Activated CD4-positive, alpha-beta memory T cell treated with anti-CD3 and anti-CD28 coated beads, Interleukin-2, amount 10 ng/mL, durations not matched to agents 7 days and 5 days (primary cell): ENCODE measurements around the gene ST3GAL4. TPM values are rescaled to one million over a fixed set of nuclear protein-coding genes. Genes with fewer than 3 reads are reported as not detected.
"Not testable (repeated sequence)": the region's sequence is repeated elsewhere in the genome, so short reads cannot be mapped to it uniquely, and the experiment has no call there.

Source experiments
- CTCF ChIA-PET: fragments of 350-600 bp; sonication (Branson Sonifier 250); formaldehyde crosslinking; loops from one replicate; lab custom pipeline; 2021; ENCODE audit warnings: antibody characterized with exemption, inconsistent platforms; lab: Charles Lee
- POLR2A ChIA-PET: fragments of 350-600 bp; sonication (Branson Sonifier 250); formaldehyde crosslinking; loops from one replicate; lab custom pipeline; 2021; ENCODE audit warnings: antibody characterized with exemption; lab: Charles Lee
- DNase-seq: peaks from one replicate; pipeline ENCODE4 v3.0.0-alpha.2; 2020
- H3K27ac Mint-ChIP-seq: one replicate; pipeline ENCODE4 v1.8.0; 2021; ENCODE audit warnings: mild to moderate bottlenecking, mixed read lengths
- H3K27me3 Mint-ChIP-seq: one replicate; pipeline ENCODE4 v1.8.0; 2021; ENCODE audit warnings: mixed read lengths
- H3K36me3 Mint-ChIP-seq: one replicate; pipeline ENCODE4 v1.8.0; 2021; ENCODE audit warnings: low read depth, mixed read lengths
- H3K4me1 Mint-ChIP-seq: one replicate; pipeline ENCODE4 v1.8.0; 2021; ENCODE audit warnings: mixed read lengths
- H3K4me3 Mint-ChIP-seq: one replicate; pipeline ENCODE4 v1.8.0; 2021; ENCODE audit warnings: mild to moderate bottlenecking, mixed read lengths
- H3K9me3 Mint-ChIP-seq: one replicate; pipeline ENCODE4 v1.8.0; 2021; ENCODE audit warnings: mixed read lengths
- total RNA-seq, 2 experiments: library from RNA; stranded (reverse); gene quantifications; one replicate each; pipeline ENCODE4 v1.2.3, GENCODE V29; 2021

ST3GAL4 gene
- total RNA-seq, 2 experiments from 2014 or later: 7.4 to 8.5 TPM

DNA sequence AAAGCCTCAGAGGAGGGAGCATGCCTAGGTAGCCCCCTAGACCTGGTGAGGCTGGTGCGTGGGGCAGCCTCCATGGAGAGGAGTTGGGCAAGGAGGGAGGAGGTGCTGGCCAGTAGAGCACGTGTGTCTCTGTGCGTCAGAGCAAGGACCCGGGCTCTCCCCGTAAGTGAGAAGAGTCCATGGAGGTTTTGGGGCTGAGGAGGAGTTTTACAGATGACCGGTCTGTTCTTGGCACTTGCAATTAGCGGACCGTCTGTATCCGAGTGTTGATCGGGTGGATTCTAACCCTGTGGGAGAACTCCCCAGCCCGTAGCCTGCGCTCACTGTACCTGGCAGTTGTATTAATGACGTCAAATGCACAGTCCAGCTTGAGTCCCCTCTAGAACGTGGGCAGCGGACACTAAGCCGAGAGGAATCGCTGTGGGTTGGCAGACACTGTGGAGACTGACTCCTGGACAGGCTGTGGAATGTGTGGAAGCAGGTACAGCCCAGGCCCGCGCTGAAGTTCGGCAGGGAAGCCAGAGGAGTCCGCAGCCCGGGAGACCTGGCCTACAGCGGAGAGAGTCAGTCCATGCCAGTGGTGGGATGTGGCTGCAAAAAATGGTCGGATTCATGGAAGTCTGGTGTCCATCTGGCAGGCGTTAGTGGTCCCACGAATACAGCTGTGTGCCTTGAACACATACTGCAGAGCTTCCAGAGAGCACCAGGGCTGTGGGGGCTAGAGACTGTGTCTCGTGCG, 19.2 kb downstream of the ST3GAL4 start:
- H3K4me3 Mint-ChIP-seq, H3K27me3 Mint-ChIP-seq, H3K9me3 Mint-ChIP-seq, DNase-seq, H3K27ac Mint-ChIP-seq, H3K36me3 Mint-ChIP-seq, CTCF ChIA-PET, H3K4me1 Mint-ChIP-seq, POLR2A ChIA-PET: not testable (repeated sequence)

DNA sequence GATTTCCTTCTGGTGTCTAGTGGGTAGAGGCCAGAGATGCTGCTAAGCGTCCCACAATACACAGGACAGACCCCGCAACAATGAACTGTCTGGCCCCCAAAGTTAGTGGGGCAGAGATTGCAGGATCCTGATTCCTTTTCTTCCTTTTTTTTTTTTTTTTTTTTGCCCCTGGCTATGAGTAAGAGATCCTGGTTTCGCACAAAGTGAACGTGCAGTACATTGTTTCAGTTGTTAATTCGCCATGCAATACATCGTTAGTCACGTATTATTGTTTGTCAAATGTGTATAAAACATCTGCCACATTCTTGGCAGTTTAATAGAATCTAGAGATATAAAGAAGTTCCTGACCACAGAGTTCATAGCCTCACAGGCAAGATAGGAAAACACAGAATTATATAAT, 20.2 kb downstream of the ST3GAL4 start:
- POLR2A ChIA-PET: no interaction called here
- no peaks in the 10 kb centered on the region for H3K27me3 Mint-ChIP-seq
- CTCF ChIA-PET: no interaction called here
- H3K4me1 Mint-ChIP-seq: no peaks in the 10 kb centered on the region
- no peak for DNase-seq
- H3K27ac Mint-ChIP-seq: no peak overlapping the region
- H3K36me3 Mint-ChIP-seq: no peaks in the 10 kb centered on the region
- no peaks in the 10 kb centered on the region for H3K9me3 Mint-ChIP-seq
- no peak overlapping the region for H3K4me3 Mint-ChIP-seq

DNA sequence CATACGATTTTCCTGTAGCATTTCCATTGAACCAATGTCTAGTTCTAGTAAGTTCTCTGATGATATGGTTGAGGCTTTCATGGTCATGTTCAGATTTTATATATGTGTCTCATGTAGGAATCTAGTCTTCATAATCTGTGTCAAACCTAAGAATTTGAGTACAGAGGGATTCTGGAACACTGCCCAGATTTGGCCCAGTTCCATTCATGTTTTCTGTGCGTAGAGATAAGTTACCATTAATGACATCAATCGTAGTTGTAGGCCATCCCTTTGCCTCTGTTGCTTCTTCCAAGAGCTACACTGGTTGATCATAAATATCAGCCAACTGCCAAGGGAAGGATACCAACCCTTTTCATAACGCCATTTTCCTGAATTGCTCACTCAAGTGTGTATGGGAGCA, 23.3 kb downstream of the ST3GAL4 start:
- CTCF ChIA-PET: no interaction called here
- no peak overlapping the region for H3K4me3 Mint-ChIP-seq
- no peaks in the 10 kb centered on the region for H3K36me3 Mint-ChIP-seq
- no peaks in the 10 kb centered on the region for H3K4me1 Mint-ChIP-seq
- H3K9me3 Mint-ChIP-seq: no peaks in the 10 kb centered on the region
- no peaks in the 10 kb centered on the region for H3K27me3 Mint-ChIP-seq
- H3K27ac Mint-ChIP-seq: no peak overlapping the region
- no peak for DNase-seq
- POLR2A ChIA-PET: no interaction called here

DNA sequence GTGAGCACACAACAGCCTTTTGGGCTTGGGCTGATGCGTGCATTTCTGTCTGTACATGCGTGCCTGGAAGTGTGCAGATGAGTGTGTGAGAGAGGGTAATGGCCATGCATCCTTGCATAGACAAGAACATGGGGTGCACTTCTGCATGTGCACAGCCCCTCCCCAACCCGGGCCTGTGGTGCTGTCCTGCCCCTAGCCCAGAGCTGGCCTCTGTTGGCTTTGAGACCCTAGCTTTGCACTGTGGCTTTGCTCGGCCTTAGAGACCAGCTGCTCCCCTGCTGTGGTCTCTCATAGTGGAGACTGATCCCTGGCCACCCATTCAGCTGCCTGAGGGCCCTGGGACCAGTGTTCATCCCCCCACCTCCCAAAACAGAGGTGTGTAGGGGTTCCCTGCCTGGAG, 25.4 kb downstream of the ST3GAL4 start:
- no peaks in the 10 kb centered on the region for H3K4me1 Mint-ChIP-seq

DNA sequence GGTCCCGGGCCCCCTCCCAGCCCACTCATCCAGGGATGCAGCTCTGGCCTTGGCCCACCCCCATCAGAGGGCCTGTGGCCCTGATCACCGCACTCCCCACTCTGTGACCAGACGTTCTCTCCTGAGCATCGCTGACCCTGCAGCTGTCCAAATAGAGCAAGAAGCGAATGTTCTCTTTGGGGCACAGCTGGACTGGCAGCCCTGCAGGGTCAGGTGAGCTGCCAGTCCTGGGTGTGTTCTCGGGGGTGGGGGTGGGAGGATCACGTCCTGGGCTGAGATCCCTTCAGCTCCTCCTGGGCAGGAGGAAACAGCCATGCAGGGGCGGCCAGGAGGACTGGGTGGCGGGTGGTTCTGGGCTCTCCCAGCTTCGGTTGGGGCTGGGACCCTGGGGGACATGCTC, 26.5 kb downstream of the ST3GAL4 start:
- H3K9me3 Mint-ChIP-seq, H3K4me1 Mint-ChIP-seq, H3K27me3 Mint-ChIP-seq, H3K27ac Mint-ChIP-seq, DNase-seq, POLR2A ChIA-PET, CTCF ChIA-PET, H3K4me3 Mint-ChIP-seq, H3K36me3 Mint-ChIP-seq: not testable (repeated sequence)

More for the DNA sequence above, 25.4 kb downstream of the ST3GAL4 start:
- ChIA-PET CTCF (no interaction called here), POLR2A (interaction anchor here (0.7 kb wide), 1 partner anchor 25 kb away, joined by 3 read pairs; no protein-coding TSS in a partner anchor)
- Mint-ChIP-seq H3K36me3 (no peaks in the 10 kb centered on the region), H3K9me3 (no peaks in the 10 kb centered on the region), H3K27me3 (no peaks in the 10 kb centered on the region), H3K27ac (no peak overlapping the region), H3K4me3 (no peak overlapping the region)
- DNase-seq: no peak

DNA sequence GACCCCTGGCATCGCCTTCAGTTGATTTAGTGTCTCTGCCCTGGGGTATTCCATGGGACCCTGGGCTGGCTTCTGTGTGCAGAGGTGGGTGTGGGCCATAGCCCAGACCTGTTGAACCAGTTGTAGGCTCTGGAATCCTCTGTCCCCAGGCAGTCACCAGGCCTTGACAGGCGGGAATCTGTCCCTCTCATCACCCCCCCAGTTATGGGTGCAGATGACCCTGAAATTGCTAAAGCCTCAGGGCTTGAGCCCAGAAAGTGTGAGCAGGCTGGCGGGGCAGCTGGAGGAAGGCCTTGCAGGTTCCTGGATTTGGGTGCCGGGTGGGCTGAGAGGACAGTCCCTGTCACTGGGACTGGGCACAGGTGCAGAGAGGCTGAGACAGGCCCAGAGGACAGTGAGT, 27.2 kb downstream of the ST3GAL4 start:
- POLR2A ChIA-PET, H3K4me3 Mint-ChIP-seq, H3K27me3 Mint-ChIP-seq, H3K4me1 Mint-ChIP-seq, H3K36me3 Mint-ChIP-seq, H3K9me3 Mint-ChIP-seq, H3K27ac Mint-ChIP-seq, DNase-seq, CTCF ChIA-PET: not testable (repeated sequence)

DNA sequence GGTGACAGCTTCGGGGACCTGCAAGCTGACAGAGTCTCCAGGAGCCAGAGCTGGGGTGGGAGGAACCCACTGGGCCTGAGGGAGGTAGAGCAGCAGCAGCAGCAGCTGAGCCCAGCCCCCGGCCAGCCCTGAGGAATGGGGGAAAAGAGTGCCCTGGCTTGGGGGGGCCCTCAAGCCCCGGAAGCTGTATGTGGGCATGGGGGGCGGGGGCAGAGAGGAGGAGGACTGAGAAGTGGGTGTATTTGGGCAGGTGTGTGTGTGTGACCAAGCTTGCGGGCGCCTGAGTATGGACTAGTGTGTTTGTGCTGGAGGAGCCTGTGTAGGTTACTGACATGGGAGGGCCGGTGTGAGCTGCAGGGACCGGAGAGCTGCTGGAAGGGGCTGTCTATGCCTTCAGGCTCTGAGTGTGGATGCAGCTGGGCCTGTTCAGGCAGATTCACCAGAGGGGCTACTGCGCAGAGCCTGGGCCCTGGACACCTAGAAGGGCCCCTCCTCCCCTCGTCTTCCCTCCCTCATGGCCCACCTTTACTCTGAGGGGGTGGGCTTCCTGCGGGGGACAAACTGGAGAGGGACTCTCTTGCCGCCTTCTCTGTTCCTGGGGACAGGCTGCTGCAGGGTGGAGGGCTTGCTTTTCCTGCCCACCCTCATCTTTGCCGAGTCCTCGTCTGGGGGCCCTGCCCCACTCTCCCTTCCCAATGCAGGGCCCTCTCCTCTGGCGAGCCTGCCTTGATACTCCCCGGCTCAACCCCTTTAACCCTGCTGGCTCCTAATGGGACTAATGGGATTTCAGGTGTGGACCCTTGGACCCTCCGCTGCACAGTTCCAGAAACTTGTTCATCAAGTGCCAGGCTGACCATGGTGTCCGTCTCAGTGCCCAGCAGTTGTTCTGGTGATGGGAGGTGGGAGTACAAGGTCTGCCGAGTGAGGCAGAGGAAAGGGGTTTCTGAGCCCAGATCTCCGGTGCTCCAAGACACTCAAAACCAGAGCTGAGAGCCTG, 28.2 kb downstream of the ST3GAL4 start:
- no peak for DNase-seq

DNA sequence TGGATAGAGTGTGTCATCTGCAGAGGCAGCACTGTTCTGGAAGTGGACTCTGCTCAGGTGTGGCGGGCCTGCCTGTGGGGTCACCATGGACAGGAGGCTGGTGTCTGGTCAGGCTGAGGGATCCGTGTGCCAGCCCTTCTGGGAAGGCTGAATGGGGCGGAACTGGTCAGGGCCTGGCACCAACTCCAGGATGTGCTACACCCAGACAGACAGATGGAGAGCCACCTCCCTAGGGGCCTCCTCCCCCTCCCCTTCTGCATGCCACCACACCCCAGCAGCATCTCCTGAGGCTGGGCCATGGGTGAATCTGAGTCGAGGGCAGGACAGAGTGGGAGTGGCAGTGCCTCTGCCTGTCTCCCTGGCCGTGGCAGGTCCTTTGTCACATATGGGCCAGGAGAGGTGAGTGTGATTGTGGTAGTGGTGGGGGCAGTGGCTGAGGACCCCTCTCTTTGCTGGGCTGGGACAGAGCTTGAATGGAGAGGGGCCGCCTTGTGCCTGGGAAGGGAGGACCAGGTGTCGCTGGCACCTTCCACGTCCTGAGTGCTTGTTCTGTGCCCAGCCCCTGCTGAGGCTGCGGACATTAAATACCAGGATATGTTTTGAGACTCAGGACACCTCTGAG, 29.1 kb downstream of the ST3GAL4 start:
- ChIA-PET CTCF (no interaction called here), POLR2A (no interaction called here)
- DNase-seq: no peak
- H3K27ac Mint-ChIP-seq: no peak overlapping the region
- H3K9me3 Mint-ChIP-seq: no peaks in the 10 kb centered on the region
- no peak overlapping the region for H3K4me3 Mint-ChIP-seq
- H3K4me1 Mint-ChIP-seq: no peaks in the 10 kb centered on the region
- H3K27me3 Mint-ChIP-seq: no peaks in the 10 kb centered on the region
- no peaks in the 10 kb centered on the region for H3K36me3 Mint-ChIP-seq

More for the DNA sequence above, 28.2 kb downstream of the ST3GAL4 start:
- Mint-ChIP-seq H3K4me1 (no peaks in the 10 kb centered on the region), H3K4me3 (no peak overlapping the region), H3K27me3 (no peaks in the 10 kb centered on the region), H3K36me3 (no peaks in the 10 kb centered on the region), H3K27ac (no peak overlapping the region), H3K9me3 (no peaks in the 10 kb centered on the region)
- POLR2A ChIA-PET: no interaction called here
- CTCF ChIA-PET: no interaction called here

DNA sequence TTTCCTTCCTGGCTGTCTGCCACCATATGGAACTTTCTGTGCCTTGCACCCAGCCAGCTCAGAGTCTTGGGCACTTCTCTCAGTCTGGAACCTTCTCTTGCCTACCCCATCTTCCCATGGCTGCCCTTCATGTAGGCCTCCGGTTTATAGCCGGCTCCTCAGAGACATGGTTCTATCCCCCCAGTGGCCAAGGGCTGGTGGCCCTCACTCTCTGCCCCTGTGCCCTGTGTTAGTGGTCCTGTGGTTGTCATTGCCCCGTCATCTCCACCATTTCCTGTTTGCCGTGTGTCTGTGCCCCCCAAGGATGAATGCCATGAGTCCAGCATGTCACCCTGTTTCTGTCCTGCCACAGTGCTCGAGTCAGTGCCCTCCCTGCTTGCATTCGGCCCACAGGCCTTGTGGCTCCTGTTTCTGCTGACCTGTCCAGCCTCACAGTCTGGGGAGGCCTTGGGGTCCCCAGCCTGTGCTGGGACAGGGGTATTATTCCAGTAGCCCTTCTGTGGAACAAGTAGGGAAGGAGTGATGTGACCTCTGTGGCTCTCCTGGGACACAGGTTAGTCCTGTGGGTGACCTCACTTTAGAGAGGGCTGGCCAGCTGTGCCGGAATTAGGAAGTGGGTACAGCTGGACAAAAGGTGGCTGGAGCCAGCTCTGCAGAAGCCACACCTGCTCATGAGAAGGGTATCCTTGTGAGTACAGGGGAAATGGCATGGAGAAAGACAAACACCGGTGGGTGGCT, 30.7 kb downstream of the ST3GAL4 start:
- Mint-ChIP-seq H3K4me1 (no peaks in the 10 kb centered on the region), H3K27me3 (no peaks in the 10 kb centered on the region), H3K4me3 (no peak overlapping the region), H3K9me3 (no peaks in the 10 kb centered on the region), H3K36me3 (no peaks in the 10 kb centered on the region), H3K27ac (no peak overlapping the region)
- no peak for DNase-seq
- POLR2A ChIA-PET: no interaction called here
- CTCF ChIA-PET: no interaction called here

DNA sequence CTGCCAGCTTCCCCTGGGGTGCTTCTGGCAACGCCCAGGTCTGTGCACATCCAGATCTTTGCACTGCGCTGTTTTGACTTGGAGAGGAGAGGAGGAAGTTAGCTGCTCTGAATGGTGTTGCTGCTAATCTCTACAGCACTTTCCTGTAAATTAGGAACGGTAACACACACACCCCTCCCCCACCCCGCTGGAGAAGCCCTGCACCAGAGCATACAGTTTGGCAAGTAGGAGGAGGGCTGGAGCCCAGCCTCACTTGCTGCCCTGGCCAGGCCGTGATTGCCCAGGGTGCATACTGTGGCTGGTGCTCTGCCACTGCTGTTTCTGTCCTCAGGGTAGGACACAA, 31.2 kb downstream of the ST3GAL4 start:
- CTCF ChIA-PET, H3K27me3 Mint-ChIP-seq, H3K27ac Mint-ChIP-seq, H3K4me1 Mint-ChIP-seq, H3K4me3 Mint-ChIP-seq, H3K36me3 Mint-ChIP-seq, H3K9me3 Mint-ChIP-seq, POLR2A ChIA-PET, DNase-seq: not testable (repeated sequence)

DNA sequence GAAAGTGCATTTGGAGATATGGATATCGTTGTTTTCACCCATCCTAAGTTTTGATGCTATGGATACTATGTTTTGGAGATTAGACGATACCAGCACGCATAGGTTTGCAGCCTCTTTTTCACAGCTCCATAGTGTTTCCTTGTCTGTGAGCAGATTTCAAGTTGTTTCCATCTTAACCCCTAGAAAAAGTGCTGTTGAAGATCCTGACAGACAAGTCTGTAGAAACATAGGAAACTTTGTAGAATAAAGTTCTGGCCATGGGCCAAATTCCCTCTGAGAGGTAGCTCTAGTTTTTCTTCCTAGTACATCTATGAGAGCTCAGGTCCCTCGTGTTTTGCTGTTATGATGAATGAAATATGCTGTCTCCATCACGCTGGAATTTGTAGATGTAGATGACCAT, 32.4 kb downstream of the ST3GAL4 start:
- DNase-seq: no peak
- POLR2A ChIA-PET: no interaction called here
- CTCF ChIA-PET: no interaction called here
- Mint-ChIP-seq H3K9me3 (no peaks in the 10 kb centered on the region), H3K27ac (no peak overlapping the region), H3K4me1 (peaks cover 2% of the 10 kb centered on the region), H3K36me3 (no peaks in the 10 kb centered on the region), H3K4me3 (no peak overlapping the region), H3K27me3 (no peaks in the 10 kb centered on the region)

DNA sequence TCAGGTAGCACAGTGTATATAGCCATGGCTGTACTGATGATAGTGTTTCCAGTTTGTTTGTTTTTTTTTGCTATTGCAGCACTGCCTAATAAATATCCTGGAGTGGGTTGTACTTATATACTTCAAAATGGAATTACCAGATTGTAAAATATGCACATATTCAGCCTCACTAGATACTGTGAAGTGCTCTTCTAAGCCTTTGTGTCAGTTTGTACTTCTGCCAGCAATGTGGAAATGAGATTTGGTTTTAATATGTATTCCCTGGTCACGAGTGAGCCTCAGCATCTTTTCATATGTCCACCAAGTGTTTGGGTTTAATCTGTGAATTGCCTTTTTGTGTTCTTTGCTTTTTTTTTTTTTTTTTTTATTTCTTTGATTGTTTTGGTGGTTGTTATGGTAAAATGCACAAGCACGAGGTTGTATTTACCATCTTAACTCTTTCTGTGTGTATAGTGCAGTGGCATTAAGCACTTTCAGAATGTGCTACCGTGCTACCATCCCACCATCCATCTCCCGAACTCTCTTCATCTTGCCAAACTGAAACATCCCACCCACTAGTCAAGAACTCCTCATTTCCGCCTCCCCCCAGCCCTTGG, 34.9 kb downstream of the ST3GAL4 start:
- Mint-ChIP-seq H3K4me1 (peaks cover 2% of the 10 kb centered on the region), H3K9me3 (no peaks in the 10 kb centered on the region), H3K27me3 (no peaks in the 10 kb centered on the region), H3K27ac (no peak overlapping the region), H3K36me3 (no peaks in the 10 kb centered on the region), H3K4me3 (no peak overlapping the region)
- ChIA-PET CTCF (no interaction called here), POLR2A (no interaction called here)
- DNase-seq: no peak
